Esophagus squamous epithelium (tissue), 5 donors: ENCODE measurements around the gene RUFY3. TPM values are rescaled to one million over a fixed set of nuclear protein-coding genes. Genes with fewer than 3 reads are reported as not detected.
"Not testable (repeated sequence)": the region's sequence is repeated elsewhere in the genome, so short reads cannot be mapped to it uniquely, and the experiment has no call there.

Experiments used
- DNase-seq: peaks from one replicate; lab custom pipeline; 2025; lab: John Stamatoyannopoulos, UW
- H3K27ac ChIP-seq, 4 donors: fragments of 200-600 bp; sonication (generic); one replicate each; pipeline ENCODE4 v1.5.1; 2016 to 2019; ENCODE audit warnings: mild to moderate bottlenecking in 1 of 4
- H3K27me3 ChIP-seq, 4 donors: fragments of 200-600 bp; sonication (generic); 1 replicate in 3 of 4; 2 replicates in 1 of 4; pipeline versions ENCODE4 v1.5.1 to v1.6.0; 2017 to 2021; ENCODE audit warnings: antibody characterized with exemption in 1 of 4
- H3K36me3 ChIP-seq, 3 donors: fragments of 200-600 bp; sonication (generic); one replicate each; pipeline ENCODE4 v1.5.1; 2016 to 2019
- H3K4me1 ChIP-seq, 3 donors: fragments of 200-600 bp; sonication (generic); one replicate each; pipeline ENCODE4 v1.5.1; 2017 to 2019
- H3K4me3 ChIP-seq, 4 donors: fragments of 200-600 bp; sonication (generic); 1 replicate in 3 of 4; 2 replicates in 1 of 4; pipeline ENCODE4 v1.5.1; 2016 to 2019; ENCODE audit warnings: mild to moderate bottlenecking in 2 of 4, moderate library complexity in 1 of 4
- H3K9me3 ChIP-seq, 3 donors: fragments of 200-600 bp; sonication (generic); one replicate each; pipeline ENCODE4 v1.5.1; 2016 to 2019
- CTCF ChIP-seq, 6 experiments: fragments of 450-650 bp in 4 of 6; fragments of 200-600 bp in 2 of 6; sonication (generic) in 2 of 6; IDR thresholded peaks; one replicate each; pipeline ENCODE4 v1.5.1; 2016 to 2019; ENCODE audit warnings: antibody characterized with exemption in 6 of 6, mild to moderate bottlenecking in 4 of 6, moderate library complexity in 4 of 6
- POLR2A ChIP-seq, 4 donors: fragments of 450-650 bp; IDR thresholded peaks; one replicate each; pipeline ENCODE4 v1.6.1; 2017; ENCODE audit warnings: antibody characterized with exemption in 4 of 4, mild to moderate bottlenecking in 4 of 4, moderate library complexity in 3 of 4
- WGBS, 2 donors: methylation state at CpG; one replicate each; pipeline ENCODE4 v1.1.5; 2018; 5-methylcytosine and 5-hydroxymethylcytosine counted together
- intact Hi-C: fragments of 100-400 bp; cut with DNase I; formaldehyde crosslinking; loops from one replicate; pipeline ENCODE4 v1.15.0; 2022
- total RNA-seq, 4 donors: library from RNA; depleted of rRNA; stranded (reverse); fragments of >200 nt; gene quantifications; one replicate each; pipeline ENCODE4 v1.1.0, GENCODE V29; 2016
- donor health status: DM: yes; HTN: yes; CAD: no.

Gene RUFY3
- total RNA-seq, 4 donors from 2014 or later = 30.4 to 63.9 (median 42.4) TPM

DNA sequence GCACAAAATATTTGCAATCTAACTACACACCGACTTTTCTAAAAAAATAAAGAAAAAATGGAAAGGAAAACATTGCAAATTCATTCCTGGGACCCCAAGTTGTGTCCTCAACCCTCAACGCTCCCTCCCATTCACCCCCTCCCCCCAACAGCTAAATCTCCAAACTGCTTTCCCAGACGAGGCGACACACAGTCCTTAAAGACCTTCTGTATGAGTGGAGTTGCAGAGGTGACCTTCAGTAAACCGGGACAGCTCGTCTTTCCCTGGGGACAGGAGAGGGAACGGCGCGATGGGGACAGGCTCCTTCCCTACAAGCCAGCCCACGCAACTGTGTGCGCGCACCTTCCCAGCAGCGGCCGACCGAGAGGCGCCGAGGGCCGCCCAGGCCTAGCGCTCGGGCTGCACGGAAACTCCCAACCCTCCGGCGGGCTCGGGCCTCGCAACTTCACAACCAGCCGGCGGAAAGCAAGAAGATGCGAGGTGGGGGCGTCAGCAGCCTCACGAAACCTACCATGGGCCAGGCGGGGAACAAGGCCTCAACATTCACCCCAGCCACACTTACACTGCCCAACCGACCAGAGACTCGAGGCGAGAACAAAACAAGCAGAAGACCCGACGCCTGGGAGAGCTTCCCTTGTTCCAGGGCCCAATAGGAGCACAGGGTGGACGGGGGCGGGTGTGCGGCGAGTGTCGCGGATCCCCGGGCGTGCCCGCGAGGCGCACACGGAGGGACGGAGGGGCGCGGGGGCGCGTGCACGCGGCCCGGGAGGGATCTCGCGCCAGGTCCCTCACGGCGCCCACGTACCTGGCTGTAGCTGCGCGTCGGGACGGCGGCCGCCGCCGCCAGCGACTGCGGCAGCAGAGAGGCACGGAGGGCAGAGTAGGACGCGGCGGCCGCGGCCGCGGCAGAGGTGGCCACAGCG lies 117.2 kb downstream of the RUFY3 start:
- Histone ChIP-seq H3K27me3 (no peaks in the 10 kb centered on the region), H3K4me3 (peak overlapping the region; percentile 76 to 100 (median 87)), H3K36me3 (peaks cover 0 to 21% (median 0%) of the 10 kb centered on the region in 3 donors), H3K27ac (peak overlapping the region; percentile 91 to 99 (median 94)), H3K4me1 (peaks cover 0 to 53% (median 15%) of the 10 kb centered on the region in 3 donors), H3K9me3 (no peaks in the 10 kb centered on the region)
- no peak for TF ChIP-seq CTCF (IDR thresholded peaks at IDR 0.05)
- peak in 1 of 4 donors; percentile 38 for TF ChIP-seq POLR2A (IDR thresholded peaks at IDR 0.05)
- intact Hi-C loops = no loop called here
- DNase-seq = peak; percentile 16
- 1 to 3% methylated on average over 11 to 12 of the region's 80 CpGs for WGBS, 2 donors

DNA sequence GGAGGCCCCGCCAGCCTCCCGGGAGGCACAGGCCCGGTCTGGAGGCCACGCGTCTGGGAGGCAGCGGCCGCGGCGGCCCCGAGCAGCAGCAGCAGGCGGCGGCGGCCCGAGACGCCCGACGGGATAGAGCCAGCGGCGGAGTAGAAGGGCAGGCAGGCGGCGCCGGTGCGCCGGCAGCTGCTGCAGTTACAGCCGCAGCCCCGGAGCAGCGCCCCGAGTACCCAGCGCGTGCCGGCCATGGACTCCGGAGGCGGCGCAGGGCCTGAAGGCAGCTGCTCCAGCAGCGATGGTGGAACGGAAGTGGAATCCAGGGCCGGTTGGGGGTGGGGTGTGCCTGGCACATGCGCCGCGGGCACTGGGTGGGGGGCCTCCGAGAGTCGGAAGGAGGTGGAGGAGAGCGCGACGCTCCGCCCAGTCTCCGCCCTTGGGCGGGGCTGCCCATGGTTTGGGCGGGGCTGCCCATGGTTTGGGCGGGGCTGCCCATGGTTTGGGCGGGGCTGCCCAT lies 117.9 kb downstream of the RUFY3 start, which contains the start of gene GRSF1:
GRSF1 (minus strand) TSS at position 302 of the 505 bp plus-strand sequence; CDS start at position 239, 63 bp downstream.
- WGBS, 2 donors = 0% methylated on average over 13 of the region's 51 CpGs; no CpG with 5 or more reads in 1 of the 2 donors
- DNase-seq = peak; percentile 73
- Histone ChIP-seq H3K9me3 (no peaks in the 10 kb centered on the region), H3K36me3 (peaks cover 0 to 13% (median 0%) of the 10 kb centered on the region in 3 donors), H3K4me1 (peaks cover 0 to 53% (median 15%) of the 10 kb centered on the region in 3 donors), H3K27ac (peak within 1 kb of the TSS; percentile 91 to 99 (median 94)), H3K4me3 (peak within 1 kb of the TSS; percentile 76 to 100 (median 87)), H3K27me3 (no peaks in the 10 kb centered on the region)
- intact Hi-C loops = loop anchor here (10.0 kb wide), 1 partner anchor 165 kb away; no protein-coding TSS in a partner anchor
- TF ChIP-seq POLR2A (IDR thresholded peaks at IDR 0.05) (peak in 2 of 4 donors; percentile 60 to 79), CTCF (IDR thresholded peaks at IDR 0.05) (peak in 2 of 6 experiments; percentile 14 to 29)

DNA sequence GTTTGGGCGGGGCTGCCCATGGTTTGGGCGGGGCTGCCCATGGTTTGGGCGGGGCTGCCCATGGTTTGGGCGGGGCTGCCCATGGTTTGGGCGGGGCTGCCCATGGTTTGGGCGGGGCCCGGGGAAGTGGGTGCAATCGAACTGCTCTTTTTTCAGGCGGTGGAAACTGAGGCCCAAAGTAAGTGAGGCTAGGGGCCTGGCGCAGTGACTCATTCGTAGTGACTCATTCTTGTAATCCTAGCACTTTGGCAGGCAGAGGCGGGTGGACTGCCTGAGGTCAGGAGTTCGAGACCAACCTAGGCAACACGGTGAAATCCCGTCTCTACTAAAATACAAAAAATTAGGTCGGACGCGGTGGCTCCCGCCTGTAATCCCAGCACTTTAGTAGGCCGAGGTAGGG lies 118.4 kb downstream of the RUFY3 start:
- intact Hi-C loops = loop anchor here (10.0 kb wide), 1 partner anchor 165 kb away; no protein-coding TSS in a partner anchor

GRCh38 chr4:70840631-70841030 lies 118.9 kb downstream of the RUFY3 start:
- H3K36me3 ChIP-seq, H3K4me3 ChIP-seq, H3K27me3 ChIP-seq, H3K9me3 ChIP-seq, DNase-seq: not testable (repeated sequence)
- H3K4me1 ChIP-seq = peaks cover 0 to 52% (median 15%) of the 10 kb centered on the region in 3 donors
- intact Hi-C loops = loop anchor here (10.0 kb wide), 1 partner anchor 164 kb away; no protein-coding TSS in a partner anchor
- H3K27ac ChIP-seq = peak overlapping the region; percentile 39 to 99 (median 92)
- WGBS, 2 donors = 92 to 96% methylated on average over 12 to 16 of the region's 16 CpGs

More for the DNA sequence above, 118.4 kb downstream of the RUFY3 start:
- H3K27ac ChIP-seq = peak overlapping the region; percentile 39 to 99 (median 92)
- 55 to 61% methylated on average over 3 to 9 of the region's 20 CpGs for WGBS, 2 donors
- peak overlapping the region in 3 of 4 donors; percentile 49 to 100 (median 76) for H3K4me3 ChIP-seq
- H3K27me3 ChIP-seq, H3K36me3 ChIP-seq, H3K9me3 ChIP-seq: not testable (repeated sequence)
- H3K4me1 ChIP-seq = peaks cover 0 to 53% (median 15%) of the 10 kb centered on the region in 3 donors
- peak; percentile 26 for DNase-seq

GRCh38 chr4:70841211-70841610 lies 119.4 kb downstream of the RUFY3 start:
- intact Hi-C loops = loop anchor here (10.0 kb wide), 1 partner anchor 164 kb away; no protein-coding TSS in a partner anchor
- H3K9me3 ChIP-seq = no peaks in the 10 kb centered on the region
- H3K27me3 ChIP-seq = no peaks in the 10 kb centered on the region
- H3K4me3 ChIP-seq = no peak overlapping the region
- H3K4me1 ChIP-seq = peaks cover 0 to 46% (median 15%) of the 10 kb centered on the region in 3 donors
- no peaks in the 10 kb centered on the region for H3K36me3 ChIP-seq
- peak overlapping the region in 2 of 4 donors; percentile 45 to 91 for H3K27ac ChIP-seq
- no peak for DNase-seq
- TF ChIP-seq CTCF (IDR thresholded peaks at IDR 0.05) (no peak), POLR2A (IDR thresholded peaks at IDR 0.05) (no peak)
